ENCODE measurements around the gene CPNE6. TPM values are rescaled to one million over a fixed set of nuclear protein-coding genes. Genes with fewer than 3 reads are reported as not detected.

CPNE6 gene
- total RNA-seq, 1 donor from 2014 or later, result not detected

DNA sequence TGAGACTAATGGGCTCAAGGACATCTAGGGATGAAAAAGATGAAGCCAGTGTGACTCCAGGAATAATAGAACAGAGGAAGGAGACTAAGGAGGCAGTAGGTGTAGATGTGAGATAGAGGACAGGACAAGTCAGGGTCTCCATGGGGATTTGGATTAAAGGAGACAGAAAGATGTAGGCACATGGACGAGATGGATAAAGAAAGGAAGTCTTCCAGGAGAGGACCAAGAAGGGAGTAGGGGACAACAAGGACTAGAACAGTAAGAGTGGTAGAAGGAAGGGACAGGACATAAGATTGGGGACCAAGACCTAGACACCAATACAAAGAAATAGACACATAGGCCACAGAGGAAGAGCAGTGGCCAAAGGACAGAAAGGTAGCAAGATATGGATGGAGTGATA, 15.6 kb downstream of the CPNE6 start:
- no peak overlapping the region for H3K4me3 Mint-ChIP-seq (ENCODE audit: unreplicated experiment)
- peaks cover 24% of the 10 kb centered on the region for H3K27me3 Mint-ChIP-seq (ENCODE audit: unreplicated experiment)
- no peaks in the 10 kb centered on the region for H3K9me3 Mint-ChIP-seq (ENCODE audit: unreplicated experiment)
- no peaks in the 10 kb centered on the region for H3K36me3 Mint-ChIP-seq (ENCODE audit: unreplicated experiment)
- H3K27ac Mint-ChIP-seq (ENCODE audit: unreplicated experiment), result no peak overlapping the region
- no peak for TF ChIP-seq CTCF (IDR thresholded peaks at IDR 0.05)
- no peak for DNase-seq (ENCODE audit: extremely low spot score, unreplicated experiment)
- H3K4me1 Mint-ChIP-seq (ENCODE audit: unreplicated experiment), result peaks cover 3% of the 10 kb centered on the region

- no peaks in the 10 kb centered on the region for H3K9me3 Mint-ChIP-seq (ENCODE audit: unreplicated experiment)
- H3K27me3 Mint-ChIP-seq (ENCODE audit: unreplicated experiment), result peaks cover 13% of the 10 kb centered on the region
- DNase-seq (ENCODE audit: extremely low spot score, unreplicated experiment), result no peak
- H3K4me3 Mint-ChIP-seq (ENCODE audit: unreplicated experiment), result no peak overlapping the region
- H3K4me1 Mint-ChIP-seq (ENCODE audit: unreplicated experiment), result peaks cover 3% of the 10 kb centered on the region
- no peak overlapping the region for H3K27ac Mint-ChIP-seq (ENCODE audit: unreplicated experiment)
- H3K36me3 Mint-ChIP-seq (ENCODE audit: unreplicated experiment), result no peaks in the 10 kb centered on the region
- TF ChIP-seq CTCF (IDR thresholded peaks at IDR 0.05), result no peak
Measured at GRCh38 chr14:24088095-24088494, 16.7 kb downstream of the CPNE6 start.

GRCh38 chr14:24089890-24090289, 18.5 kb downstream of the CPNE6 start:
- Mint-ChIP-seq H3K4me3 (ENCODE audit: unreplicated experiment) (no peak overlapping the region), H3K27me3 (ENCODE audit: unreplicated experiment) (no peaks in the 10 kb centered on the region), H3K9me3 (ENCODE audit: unreplicated experiment) (no peaks in the 10 kb centered on the region), H3K27ac (ENCODE audit: unreplicated experiment) (no peak overlapping the region), H3K4me1 (ENCODE audit: unreplicated experiment) (peaks cover 11% of the 10 kb centered on the region), H3K36me3 (ENCODE audit: unreplicated experiment) (no peaks in the 10 kb centered on the region)
- no peak for DNase-seq (ENCODE audit: extremely low spot score, unreplicated experiment)
- TF ChIP-seq CTCF (IDR thresholded peaks at IDR 0.05), result no peak

- Mint-ChIP-seq H3K4me3 (ENCODE audit: unreplicated experiment) (no peak overlapping the region), H3K27ac (ENCODE audit: unreplicated experiment) (no peak overlapping the region), H3K4me1 (ENCODE audit: unreplicated experiment) (peaks cover 26% of the 10 kb centered on the region), H3K27me3 (ENCODE audit: unreplicated experiment) (no peaks in the 10 kb centered on the region), H3K36me3 (ENCODE audit: unreplicated experiment) (peaks cover 4% of the 10 kb centered on the region), H3K9me3 (ENCODE audit: unreplicated experiment) (no peaks in the 10 kb centered on the region)
- TF ChIP-seq CTCF (IDR thresholded peaks at IDR 0.05), result no peak
- DNase-seq (ENCODE audit: extremely low spot score, unreplicated experiment), result no peak
Measured at GRCh38 chr14:24092110-24092504, 20.7 kb downstream of the CPNE6 start.

GRCh38 chr14:24092505-24093206, 21.3 kb downstream of the CPNE6 start:
- Mint-ChIP-seq H3K27ac (ENCODE audit: unreplicated experiment) (peak overlapping the region; percentile 90), H3K4me1 (ENCODE audit: unreplicated experiment) (peaks cover 26% of the 10 kb centered on the region), H3K36me3 (ENCODE audit: unreplicated experiment) (peaks cover 4% of the 10 kb centered on the region), H3K4me3 (ENCODE audit: unreplicated experiment) (no peak overlapping the region), H3K27me3 (ENCODE audit: unreplicated experiment) (no peaks in the 10 kb centered on the region), H3K9me3 (ENCODE audit: unreplicated experiment) (no peaks in the 10 kb centered on the region)
- no peak for TF ChIP-seq CTCF (IDR thresholded peaks at IDR 0.05)
- no peak for DNase-seq (ENCODE audit: extremely low spot score, unreplicated experiment)

All from osteocyte (in vitro differentiated cells).